ENCODE measurements around the gene CORIN. TPM values are rescaled to one million over a fixed set of nuclear protein-coding genes. Genes with fewer than 3 reads are reported as not detected.

The CORIN gene
- total RNA-seq, 2 donors from 2014 or later = 0.25 to 0.29 TPM

GRCh38 chr4:47615385-47615784, 222.5 kb downstream of the CORIN start:
- no peak overlapping the region for H3K4me3 Mint-ChIP-seq
- H3K27me3 Mint-ChIP-seq (ENCODE audit: low read depth) = peaks cover 8% of the 10 kb centered on the region
- H3K27ac Mint-ChIP-seq = no peak overlapping the region
- no peak for DNase-seq
- peaks cover 0 to 2% of the 10 kb centered on the region in 2 donors for H3K36me3 Mint-ChIP-seq (ENCODE audit: insufficient read depth in 2 of 2)
- no peaks in the 10 kb centered on the region for H3K4me1 Mint-ChIP-seq (ENCODE audit: low read depth)
- no peak for ATAC-seq (replicated peaks in 1 of 2)
- no peaks in the 10 kb centered on the region for H3K9me3 Mint-ChIP-seq

GRCh38 chr4:47612116-47613023, 225.5 kb downstream of the CORIN start:
- DNase-seq = no peak
- H3K4me1 Mint-ChIP-seq (ENCODE audit: low read depth) = no peaks in the 10 kb centered on the region
- H3K9me3 Mint-ChIP-seq = no peaks in the 10 kb centered on the region
- no peak for ATAC-seq (replicated peaks in 1 of 2)
- peaks cover 8% of the 10 kb centered on the region for H3K27me3 Mint-ChIP-seq (ENCODE audit: low read depth)
- no peak overlapping the region for H3K27ac Mint-ChIP-seq
- peaks cover 0 to 2% of the 10 kb centered on the region in 2 donors for H3K36me3 Mint-ChIP-seq (ENCODE audit: insufficient read depth in 2 of 2)
- H3K4me3 Mint-ChIP-seq = no peak overlapping the region

- Mint-ChIP-seq H3K27me3 (ENCODE audit: low read depth) (no peaks in the 10 kb centered on the region), H3K9me3 (peaks cover 0 to 3% of the 10 kb centered on the region in 2 donors), H3K36me3 (ENCODE audit: insufficient read depth in 2 of 2) (peaks cover 0 to 1% of the 10 kb centered on the region in 2 donors), H3K4me3 (no peak overlapping the region), H3K4me1 (ENCODE audit: low read depth) (no peaks in the 10 kb centered on the region), H3K27ac (no peak overlapping the region)
- no peak for DNase-seq
- ATAC-seq (replicated peaks in 1 of 2) = no peak
Observed at GRCh38 chr4:47606482-47606881, 231.4 kb downstream of the CORIN start.

GRCh38 chr4:47598896-47599295, 239.0 kb downstream of the CORIN start:
- ATAC-seq (replicated peaks in 1 of 2) = no peak
- Mint-ChIP-seq H3K4me3 (no peak overlapping the region), H3K4me1 (ENCODE audit: low read depth) (no peaks in the 10 kb centered on the region), H3K27ac (no peak overlapping the region), H3K27me3 (ENCODE audit: low read depth) (peaks cover 4% of the 10 kb centered on the region), H3K36me3 (ENCODE audit: insufficient read depth in 2 of 2) (no peaks in the 10 kb centered on the region), H3K9me3 (no peaks in the 10 kb centered on the region)
- DNase-seq = no peak

- no peak for DNase-seq
- no peaks in the 10 kb centered on the region for H3K9me3 Mint-ChIP-seq
- no peak for ATAC-seq (replicated peaks in 1 of 2)
- no peak overlapping the region for H3K4me3 Mint-ChIP-seq
- peaks cover 4% of the 10 kb centered on the region for H3K27me3 Mint-ChIP-seq (ENCODE audit: low read depth)
- H3K4me1 Mint-ChIP-seq (ENCODE audit: low read depth) = no peaks in the 10 kb centered on the region
- no peak overlapping the region for H3K27ac Mint-ChIP-seq
- H3K36me3 Mint-ChIP-seq (ENCODE audit: insufficient read depth in 2 of 2) = no peaks in the 10 kb centered on the region
Observed at GRCh38 chr4:47598320-47598719, 239.5 kb downstream of the CORIN start.

DNA sequence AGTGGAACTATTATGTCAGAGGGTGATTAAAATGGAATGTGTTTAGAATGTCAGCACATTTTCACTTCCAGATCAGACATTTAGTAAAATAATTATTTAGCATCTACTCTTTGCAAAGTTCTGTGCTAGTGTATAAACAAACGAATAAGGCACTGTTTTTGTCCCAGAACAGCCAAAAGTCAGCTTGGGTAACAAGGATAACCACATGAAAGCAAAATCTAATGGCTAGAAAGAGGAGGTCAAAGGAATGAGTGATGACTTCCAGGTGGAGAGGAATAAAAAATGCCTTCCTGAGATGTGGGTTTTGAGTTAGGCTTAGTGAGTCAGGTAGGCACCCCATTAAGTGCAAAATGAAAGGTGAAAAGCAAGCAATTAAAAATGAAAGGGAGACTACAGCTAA, 240.2 kb downstream of the CORIN start:
- Mint-ChIP-seq H3K9me3 (no peaks in the 10 kb centered on the region), H3K4me1 (ENCODE audit: low read depth) (no peaks in the 10 kb centered on the region), H3K27me3 (ENCODE audit: low read depth) (peaks cover 4% of the 10 kb centered on the region), H3K36me3 (ENCODE audit: insufficient read depth in 2 of 2) (no peaks in the 10 kb centered on the region), H3K4me3 (no peak overlapping the region), H3K27ac (no peak overlapping the region)
- no peak for ATAC-seq (replicated peaks in 1 of 2)
- DNase-seq = no peak

DNA sequence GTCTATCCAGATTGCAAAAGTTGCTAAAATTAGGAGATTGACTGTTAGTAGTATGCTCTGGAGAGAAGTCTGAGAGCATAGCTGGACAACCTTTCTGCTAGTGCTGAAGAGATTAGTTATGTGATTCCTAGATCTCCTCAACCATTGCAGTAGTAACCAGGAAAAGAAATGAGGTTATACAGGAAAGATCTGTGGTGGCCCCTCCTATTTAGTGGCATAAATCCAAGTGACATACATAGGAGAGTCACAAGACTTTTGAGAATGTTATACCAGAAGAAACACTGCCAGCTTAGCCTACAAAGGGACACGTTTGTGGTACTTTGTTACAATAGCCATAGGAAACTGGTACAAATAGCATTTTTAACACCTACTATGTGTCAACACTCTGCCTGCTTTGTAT, 247.5 kb downstream of the CORIN start:
- H3K36me3 Mint-ChIP-seq (ENCODE audit: insufficient read depth in 2 of 2) = peaks cover 2 to 4% of the 10 kb centered on the region in 2 donors
- peaks cover 0 to 3% of the 10 kb centered on the region in 2 donors for H3K9me3 Mint-ChIP-seq
- no peak overlapping the region for H3K4me3 Mint-ChIP-seq
- ATAC-seq (replicated peaks in 1 of 2) = no peak
- H3K27me3 Mint-ChIP-seq (ENCODE audit: low read depth) = no peaks in the 10 kb centered on the region
- no peak overlapping the region for H3K27ac Mint-ChIP-seq
- DNase-seq = no peak
- H3K4me1 Mint-ChIP-seq (ENCODE audit: low read depth) = no peaks in the 10 kb centered on the region

- ATAC-seq (replicated peaks in 1 of 2) = no peak
- H3K4me3 Mint-ChIP-seq = no peak overlapping the region
- H3K4me1 Mint-ChIP-seq (ENCODE audit: low read depth) = no peaks in the 10 kb centered on the region
Observed at GRCh38 chr4:47579235-47579634, 258.6 kb downstream of the CORIN start.

GRCh38 chr4:47577779-47578553, 259.9 kb downstream of the CORIN start:
- Mint-ChIP-seq H3K27ac (no peak overlapping the region), H3K4me3 (no peak overlapping the region), H3K4me1 (ENCODE audit: low read depth) (no peaks in the 10 kb centered on the region), H3K9me3 (no peaks in the 10 kb centered on the region), H3K27me3 (ENCODE audit: low read depth) (no peaks in the 10 kb centered on the region), H3K36me3 (ENCODE audit: insufficient read depth in 2 of 2) (no peaks in the 10 kb centered on the region)
- DNase-seq (no peak), ATAC-seq (replicated peaks in 1 of 2) (no peak)

More at GRCh38 chr4:47579235-47579634, 258.6 kb downstream of the CORIN start:
- Mint-ChIP-seq H3K27ac (no peak overlapping the region), H3K36me3 (ENCODE audit: insufficient read depth in 2 of 2) (no peaks in the 10 kb centered on the region), H3K9me3 (no peaks in the 10 kb centered on the region), H3K27me3 (ENCODE audit: low read depth) (no peaks in the 10 kb centered on the region)
- no peak for DNase-seq

DNA sequence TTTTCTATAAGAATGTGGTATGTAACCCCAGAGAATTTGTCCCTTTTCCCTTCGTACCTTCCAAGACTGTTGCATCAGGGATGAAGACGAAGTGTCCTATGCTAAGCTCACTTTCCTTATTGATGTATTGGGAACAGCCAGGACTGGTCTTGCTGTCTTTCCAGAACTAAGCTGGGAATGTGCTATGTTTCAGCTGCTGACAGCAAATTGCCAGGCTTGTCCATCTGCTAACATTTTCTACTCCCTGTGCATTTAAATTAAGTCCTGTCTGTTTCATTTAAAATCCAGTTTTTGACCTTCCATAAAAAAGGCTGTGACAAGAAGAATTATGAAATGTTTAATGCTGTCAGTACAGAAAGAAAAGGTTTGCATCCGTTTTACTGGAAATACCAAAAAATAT, 264.9 kb downstream of the CORIN start:
- Mint-ChIP-seq H3K9me3 (no peaks in the 10 kb centered on the region), H3K27ac (no peak overlapping the region), H3K36me3 (ENCODE audit: insufficient read depth in 2 of 2) (no peaks in the 10 kb centered on the region), H3K4me3 (no peak overlapping the region), H3K4me1 (ENCODE audit: low read depth) (no peaks in the 10 kb centered on the region), H3K27me3 (ENCODE audit: low read depth) (no peaks in the 10 kb centered on the region)
- ATAC-seq (replicated peaks in 1 of 2) (no peak), DNase-seq (no peak)

- Mint-ChIP-seq H3K27me3 (ENCODE audit: low read depth) (no peaks in the 10 kb centered on the region), H3K27ac (no peak overlapping the region), H3K9me3 (no peaks in the 10 kb centered on the region), H3K4me1 (ENCODE audit: low read depth) (no peaks in the 10 kb centered on the region), H3K4me3 (no peak overlapping the region), H3K36me3 (ENCODE audit: insufficient read depth in 2 of 2) (no peaks in the 10 kb centered on the region)
- DNase-seq (no peak), ATAC-seq (replicated peaks in 1 of 2) (no peak)
Observed at GRCh38 chr4:47570816-47571215, 267.1 kb downstream of the CORIN start.

- Mint-ChIP-seq H3K4me1 (ENCODE audit: low read depth) (no peaks in the 10 kb centered on the region), H3K9me3 (no peaks in the 10 kb centered on the region), H3K36me3 (ENCODE audit: insufficient read depth in 2 of 2) (no peaks in the 10 kb centered on the region), H3K4me3 (no peak overlapping the region), H3K27me3 (ENCODE audit: low read depth) (no peaks in the 10 kb centered on the region), H3K27ac (no peak overlapping the region)
- no peak for ATAC-seq (replicated peaks in 1 of 2)
- DNase-seq = no peak
Observed at GRCh38 chr4:47567511-47567910, 270.4 kb downstream of the CORIN start.

DNA sequence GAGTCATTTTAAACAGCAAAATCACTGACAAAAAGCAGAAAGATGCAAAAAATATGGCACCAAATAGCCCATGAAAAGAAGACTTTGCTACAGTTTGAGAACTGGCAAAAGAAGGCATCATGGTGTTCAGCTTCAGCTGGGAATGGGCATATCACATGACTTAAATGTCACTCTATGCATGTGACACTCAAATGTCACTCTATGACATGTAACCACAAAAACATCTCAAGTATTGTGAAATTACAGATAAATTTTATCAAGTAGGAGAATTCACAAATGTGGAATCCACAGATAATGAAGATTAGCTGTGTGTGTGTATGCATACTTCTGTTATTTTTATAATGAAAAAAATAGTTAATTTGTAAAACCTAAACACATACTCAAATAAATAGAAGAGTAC, 270.9 kb downstream of the CORIN start:
- DNase-seq (no peak), ATAC-seq (replicated peaks in 1 of 2) (no peak)
- Mint-ChIP-seq H3K27me3 (ENCODE audit: low read depth) (no peaks in the 10 kb centered on the region), H3K27ac (no peak overlapping the region), H3K4me3 (no peak overlapping the region), H3K4me1 (ENCODE audit: low read depth) (no peaks in the 10 kb centered on the region), H3K9me3 (no peaks in the 10 kb centered on the region), H3K36me3 (ENCODE audit: insufficient read depth in 2 of 2) (no peaks in the 10 kb centered on the region)

Data from activated T-cell treated with anti-CD3 and anti-CD28 coated beads, Interleukin-2, amount 50 U/mL, for 72 hours (primary cell).